GM19099 (cell line): ENCODE results near the gene FCHSD2.

Experiments
- POLR2A ChIP-seq: IDR thresholded peaks from 3 replicates; pipeline ENCODE4 v1.6.1; 2011; ENCODE audit warnings: low read depth; ENCODE audit not compliant: insufficient read length; ENCODE audit errors: extremely low read depth

Gene FCHSD2

GRCh38 chr11:72885749-72886609, 256.1 kb downstream of the FCHSD2 start:
- TF ChIP-seq POLR2A = no peak

GRCh38 chr11:72876147-72876546, 266.0 kb downstream of the FCHSD2 start:
- TF ChIP-seq POLR2A = no peak

GRCh38 chr11:72875736-72876135, 266.4 kb downstream of the FCHSD2 start:
- no peak for TF ChIP-seq POLR2A

GRCh38 chr11:72872012-72872411, 270.1 kb downstream of the FCHSD2 start:
- no peak for TF ChIP-seq POLR2A

- TF ChIP-seq POLR2A = no peak
These were observed 271.0 kb downstream of the FCHSD2 start for GRCh38 chr11:72871119-72871518.

GRCh38 chr11:72869831-72870230, 272.3 kb downstream of the FCHSD2 start:
- TF ChIP-seq POLR2A = no peak

- no peak for TF ChIP-seq POLR2A
These were observed 274.1 kb downstream of the FCHSD2 start for GRCh38 chr11:72867970-72868369.

- no peak for TF ChIP-seq POLR2A
These were observed 277.1 kb downstream of the FCHSD2 start for GRCh38 chr11:72864702-72865655.

GRCh38 chr11:72863916-72864315, 278.2 kb downstream of the FCHSD2 start:
- TF ChIP-seq POLR2A = no peak

GRCh38 chr11:72863091-72863490, 279.0 kb downstream of the FCHSD2 start:
- TF ChIP-seq POLR2A = no peak

- TF ChIP-seq POLR2A = no peak
These were observed 281.5 kb downstream of the FCHSD2 start for GRCh38 chr11:72860592-72860991.

GRCh38 chr11:72860010-72860409, 282.1 kb downstream of the FCHSD2 start:
- no peak for TF ChIP-seq POLR2A

- TF ChIP-seq POLR2A = no peak
These were observed 283.0 kb downstream of the FCHSD2 start for GRCh38 chr11:72859126-72859525.

- no peak for TF ChIP-seq POLR2A
These were observed 285.4 kb downstream of the FCHSD2 start for GRCh38 chr11:72856551-72857345.

GRCh38 chr11:72856065-72856464, 286.1 kb downstream of the FCHSD2 start:
- no peak for TF ChIP-seq POLR2A
